GM12891 (cell line): ENCODE measurements around the gene BCL11B.

Experiments used
- PAX5 ChIP-seq: IDR thresholded peaks from 2 replicates; pipeline ENCODE4 v1.6.1; 2011; ENCODE audit warnings: low read length, moderate library complexity, mild to moderate bottlenecking; ENCODE audit not compliant: insufficient read depth, severe bottlenecking
- POLR2A ChIP-seq: IDR thresholded peaks from 2 replicates; pipeline ENCODE4 v1.6.1; 2011; ENCODE audit warnings: low read depth, low read length, control low read depth
- POLR2AphosphoS5 ChIP-seq: IDR thresholded peaks from 2 replicates; pipeline ENCODE4 v1.6.1; 2011; ENCODE audit warnings: low read depth, low read length, control low read depth
- POU2F2 ChIP-seq: IDR thresholded peaks from 2 replicates; pipeline ENCODE4 v1.6.1; 2011; ENCODE audit warnings: low read depth, mild to moderate bottlenecking, control low read depth, low read length, moderate library complexity
- SPI1 ChIP-seq: IDR thresholded peaks from 2 replicates; pipeline ENCODE4 v1.6.1; 2011; ENCODE audit warnings: low read depth, low read length, control low read depth
- TAF1 ChIP-seq: IDR thresholded peaks from 2 replicates; pipeline ENCODE4 v1.6.1; 2011; ENCODE audit warnings: low read depth, low read length, control low read depth

DNA sequence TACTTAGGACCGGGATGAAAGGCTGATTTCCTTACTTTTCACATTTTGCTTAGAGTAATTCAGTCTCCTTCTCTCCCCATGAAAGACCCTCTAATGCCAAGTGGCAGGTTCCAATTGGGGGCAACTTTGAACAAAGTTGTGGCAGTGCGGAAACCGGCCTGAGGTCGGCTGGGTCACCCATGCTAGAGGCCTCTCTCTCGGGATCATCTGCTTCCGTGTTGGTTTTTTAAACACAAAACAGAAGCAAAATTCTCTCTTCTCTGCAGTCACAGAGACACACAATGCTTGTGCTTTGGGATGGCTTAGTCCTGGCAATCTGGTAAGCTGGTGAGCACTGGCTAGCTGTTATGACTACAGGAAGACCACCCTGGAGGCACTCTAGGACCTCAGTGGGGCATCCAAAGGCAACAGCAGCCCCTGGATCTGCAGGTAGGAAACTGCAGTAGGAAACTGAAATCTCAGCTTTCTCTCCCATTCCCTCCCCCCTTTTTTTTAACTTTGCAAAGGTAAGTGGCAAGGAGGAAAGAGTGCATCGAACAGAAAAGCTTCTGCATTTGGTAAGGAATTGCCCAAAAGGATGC, 102.1 kb downstream of the BCL11B start:
- TF ChIP-seq POLR2A (no peak), POLR2AphosphoS5 (no peak), POU2F2 (no peak), SPI1 (no peak), TAF1 (no peak), PAX5 (no peak)
